ENCODE data around the gene DMXL2. TPM values are rescaled to one million over a fixed set of nuclear protein-coding genes. Genes with fewer than 3 reads are reported as not detected.
A peak's percentile ranks its signal among the peaks of the same experiment; 100 is the strongest.

The DMXL2 gene
- total and polyA plus RNA-seq, 9 of the 15 experiments (the other 6 are each of a cell fraction or from before 2014, with no cell fraction given) = 9.3 to 57.7 (median 30.7) TPM

DNA sequence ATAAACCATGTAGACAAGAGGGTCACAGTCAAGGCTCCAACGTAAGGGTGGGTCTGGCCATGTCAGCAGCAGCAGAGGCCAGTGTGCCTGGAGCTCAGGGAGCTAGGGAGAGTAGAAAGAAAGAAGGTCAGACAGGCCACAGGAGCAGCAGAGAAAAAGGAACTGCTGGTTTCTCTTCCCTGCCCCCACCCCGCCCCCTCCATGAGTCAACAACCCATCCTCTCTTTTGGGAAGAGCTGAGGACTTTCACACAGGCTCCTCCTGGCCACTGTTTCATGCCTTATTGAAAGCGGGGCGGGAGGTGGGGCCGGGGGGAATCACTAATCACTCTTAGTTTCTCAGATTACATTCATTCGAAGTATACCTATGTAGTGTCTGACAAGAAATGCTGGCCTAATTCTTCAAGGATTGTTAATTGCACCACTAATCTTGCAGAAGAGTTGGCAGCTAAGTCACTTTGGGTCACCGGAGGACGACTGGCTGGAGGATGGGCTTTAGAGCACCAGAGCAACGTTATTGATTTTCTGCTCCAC, 49.6 kb upstream of the DMXL2 start (continued):
- TF ChIP-seq, protein P1, sequence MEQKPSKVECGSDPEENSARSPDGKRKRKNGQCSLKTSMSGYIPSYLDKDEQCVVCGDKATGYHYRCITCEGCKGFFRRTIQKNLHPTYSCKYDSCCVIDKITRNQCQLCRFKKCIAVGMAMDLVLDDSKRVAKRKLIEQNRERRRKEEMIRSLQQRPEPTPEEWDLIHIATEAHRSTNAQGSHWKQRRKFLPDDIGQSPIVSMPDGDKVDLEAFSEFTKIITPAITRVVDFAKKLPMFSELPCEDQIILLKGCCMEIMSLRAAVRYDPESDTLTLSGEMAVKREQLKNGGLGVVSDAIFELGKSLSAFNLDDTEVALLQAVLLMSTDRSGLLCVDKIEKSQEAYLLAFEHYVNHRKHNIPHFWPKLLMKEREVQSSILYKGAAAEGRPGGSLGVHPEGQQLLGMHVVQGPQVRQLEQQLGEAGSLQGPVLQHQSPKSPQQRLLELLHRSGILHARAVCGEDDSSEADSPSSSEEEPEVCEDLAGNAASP (IDR thresholded peaks at IDR 0.05) = peak; percentile 77; the same call in 1 of the 2 replicates
- TF ChIP-seq ZNF668 (CRISPR knock-in tag; IDR thresholded peaks at IDR 0.05) (no peak), STAT5B (CRISPR knock-in tag; IDR thresholded peaks at IDR 0.05) (no peak), SRSF3 (IDR thresholded peaks at IDR 0.05; ENCODE audit: insufficient read depth, low read length) (no peak), ARID2 (IDR thresholded peaks at IDR 0.05) (peak; percentile 12; the same call in 1 of the 2 replicates), BRF1 (IDR thresholded peaks at IDR 0.05; ENCODE audit: borderline replicate concordance, extremely low read depth, insufficient read length) (no peak), ATF7 (IDR thresholded peaks at IDR 0.05) (0 out of 2 replicates have a peak, but pooled peaks have one; percentile 14), SOX6 (IDR thresholded peaks at IDR 0.05) (peak; percentile 26; the same call in 1 of the 2 replicates), PURB (CRISPR knock-in tag; IDR thresholded peaks at IDR 0.05; ENCODE audit: low read depth) (no peak), SMARCA5 (IDR thresholded peaks at IDR 0.05) (no peak), BDP1 (IDR thresholded peaks at IDR 0.05; ENCODE audit: insufficient read depth, insufficient read length) (no peak), XRCC3 (IDR thresholded peaks at IDR 0.05) (no peak), BACH1 (tag; IDR thresholded peaks at IDR 0.05) (no peak), PHF8 (IDR thresholded peaks at IDR 0.05; ENCODE audit: borderline replicate concordance, low read length) (no peak), SRSF7 (optimal IDR thresholded peaks at IDR 0.05; ENCODE audit: low read depth, low read length) (no peak), NR1H2 (CRISPR knock-in tag; IDR thresholded peaks at IDR 0.05) (no peak)
- TF ChIP-seq, protein P2, sequence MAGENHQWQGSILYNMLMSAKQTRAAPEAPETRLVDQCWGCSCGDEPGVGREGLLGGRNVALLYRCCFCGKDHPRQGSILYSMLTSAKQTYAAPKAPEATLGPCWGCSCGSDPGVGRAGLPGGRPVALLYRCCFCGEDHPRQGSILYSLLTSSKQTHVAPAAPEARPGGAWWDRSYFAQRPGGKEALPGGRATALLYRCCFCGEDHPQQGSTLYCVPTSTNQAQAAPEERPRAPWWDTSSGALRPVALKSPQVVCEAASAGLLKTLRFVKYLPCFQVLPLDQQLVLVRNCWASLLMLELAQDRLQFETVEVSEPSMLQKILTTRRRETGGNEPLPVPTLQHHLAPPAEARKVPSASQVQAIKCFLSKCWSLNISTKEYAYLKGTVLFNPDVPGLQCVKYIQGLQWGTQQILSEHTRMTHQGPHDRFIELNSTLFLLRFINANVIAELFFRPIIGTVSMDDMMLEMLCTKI (IDR thresholded peaks at IDR 0.05; ENCODE audit: partially characterized antibody) = no peak
- TF ChIP-seq, protein P3, sequence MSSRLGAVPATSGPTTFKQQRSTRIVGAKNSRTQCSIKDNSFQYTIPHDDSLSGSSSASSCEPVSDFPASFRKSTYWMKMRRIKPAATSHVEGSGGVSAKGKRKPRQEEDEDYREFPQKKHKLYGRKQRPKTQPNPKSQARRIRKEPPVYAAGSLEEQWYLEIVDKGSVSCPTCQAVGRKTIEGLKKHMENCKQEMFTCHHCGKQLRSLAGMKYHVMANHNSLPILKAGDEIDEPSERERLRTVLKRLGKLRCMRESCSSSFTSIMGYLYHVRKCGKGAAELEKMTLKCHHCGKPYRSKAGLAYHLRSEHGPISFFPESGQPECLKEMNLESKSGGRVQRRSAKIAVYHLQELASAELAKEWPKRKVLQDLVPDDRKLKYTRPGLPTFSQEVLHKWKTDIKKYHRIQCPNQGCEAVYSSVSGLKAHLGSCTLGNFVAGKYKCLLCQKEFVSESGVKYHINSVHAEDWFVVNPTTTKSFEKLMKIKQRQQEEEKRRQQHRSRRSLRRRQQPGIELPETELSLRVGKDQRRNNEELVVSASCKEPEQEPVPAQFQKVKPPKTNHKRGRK (tag; IDR thresholded peaks at IDR 0.05) = 0 out of 2 replicates have a peak, but pooled peaks have one; percentile 15
- TF ChIP-seq, protein P4, sequence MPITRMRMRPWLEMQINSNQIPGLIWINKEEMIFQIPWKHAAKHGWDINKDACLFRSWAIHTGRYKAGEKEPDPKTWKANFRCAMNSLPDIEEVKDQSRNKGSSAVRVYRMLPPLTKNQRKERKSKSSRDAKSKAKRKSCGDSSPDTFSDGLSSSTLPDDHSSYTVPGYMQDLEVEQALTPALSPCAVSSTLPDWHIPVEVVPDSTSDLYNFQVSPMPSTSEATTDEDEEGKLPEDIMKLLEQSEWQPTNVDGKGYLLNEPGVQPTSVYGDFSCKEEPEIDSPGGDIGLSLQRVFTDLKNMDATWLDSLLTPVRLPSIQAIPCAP (CRISPR knock-in tag; IDR thresholded peaks at IDR 0.05; ENCODE audit: borderline replicate concordance) = no peak
- TF ChIP-seq, protein P5, sequence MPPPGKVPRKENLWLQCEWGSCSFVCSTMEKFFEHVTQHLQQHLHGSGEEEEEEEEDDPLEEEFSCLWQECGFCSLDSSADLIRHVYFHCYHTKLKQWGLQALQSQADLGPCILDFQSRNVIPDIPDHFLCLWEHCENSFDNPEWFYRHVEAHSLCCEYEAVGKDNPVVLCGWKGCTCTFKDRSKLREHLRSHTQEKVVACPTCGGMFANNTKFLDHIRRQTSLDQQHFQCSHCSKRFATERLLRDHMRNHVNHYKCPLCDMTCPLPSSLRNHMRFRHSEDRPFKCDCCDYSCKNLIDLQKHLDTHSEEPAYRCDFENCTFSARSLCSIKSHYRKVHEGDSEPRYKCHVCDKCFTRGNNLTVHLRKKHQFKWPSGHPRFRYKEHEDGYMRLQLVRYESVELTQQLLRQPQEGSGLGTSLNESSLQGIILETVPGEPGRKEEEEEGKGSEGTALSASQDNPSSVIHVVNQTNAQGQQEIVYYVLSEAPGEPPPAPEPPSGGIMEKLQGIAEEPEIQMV (tag; conservative IDR thresholded peaks at IDR 0.05; ENCODE audit: low read depth) = no peak
- TF ChIP-seq, protein P6, sequence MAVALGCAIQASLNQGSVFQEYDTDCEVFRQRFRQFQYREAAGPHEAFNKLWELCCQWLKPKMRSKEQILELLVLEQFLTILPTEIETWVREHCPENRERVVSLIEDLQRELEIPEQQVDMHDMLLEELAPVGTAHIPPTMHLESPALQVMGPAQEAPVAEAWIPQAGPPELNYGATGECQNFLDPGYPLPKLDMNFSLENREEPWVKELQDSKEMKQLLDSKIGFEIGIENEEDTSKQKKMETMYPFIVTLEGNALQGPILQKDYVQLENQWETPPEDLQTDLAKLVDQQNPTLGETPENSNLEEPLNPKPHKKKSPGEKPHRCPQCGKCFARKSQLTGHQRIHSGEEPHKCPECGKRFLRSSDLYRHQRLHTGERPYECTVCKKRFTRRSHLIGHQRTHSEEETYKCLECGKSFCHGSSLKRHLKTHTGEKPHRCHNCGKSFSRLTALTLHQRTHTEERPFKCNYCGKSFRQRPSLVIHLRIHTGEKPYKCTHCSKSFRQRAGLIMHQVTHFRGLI (CRISPR knock-in tag; IDR thresholded peaks at IDR 0.05) = no peak
